ENCODE data around the gene PABPN1L. TPM values are rescaled to one million over a fixed set of nuclear protein-coding genes. Genes with fewer than 3 reads are reported as not detected.

PABPN1L gene
- total and polyA plus RNA-seq, 2 of the 4 experiments (the other 2 are of a cell fraction) = not detected

- POLR2A ChIA-PET (ENCODE audit: unreplicated experiment) = no interaction called here
Measured at GRCh38 chr16:88913001-88913612, 46.6 kb upstream of the PABPN1L start.

More at GRCh38 chr16:88913001-88913612, 46.6 kb upstream of the PABPN1L start:
- H3K9ac ChIP-seq (ENCODE audit: low read depth, low read length) = no peak overlapping the region
- H3K4me2 ChIP-seq (ENCODE audit: low read depth, low read length) = no peak overlapping the region
- WGBS, 2 experiments (ENCODE audit: extremely low coverage in 2 of 2, insufficient read length in 1 of 2) = 95% methylated on average over 3 of the region's 16 CpGs; no CpG with 5 or more reads in 1 of the 2 experiments
- dilution Hi-C loops (cut with HindIII; ENCODE audit: low sequenced_read_pairs, unreplicated experiment) (no loop called here), in situ Hi-C loops (cut with MboI; ENCODE audit: low sequenced_read_pairs) (no loop called here), intact Hi-C loops (cut with micrococcal nuclease) (no loop called here)
- no peaks in the 10 kb centered on the region for H3K9me1 ChIP-seq (ENCODE audit: insufficient read depth, low read length)
- H4K5ac ChIP-seq (ENCODE audit: low read depth, low read length) = no peak overlapping the region
- H3K4me3 ChIP-seq (ENCODE audit: insufficient read depth, low read depth, low read length) = no peak overlapping the region
- H2BK20ac ChIP-seq (ENCODE audit: low read depth, low read length) = no peak overlapping the region
- TF ChIP-seq MXI1 (IDR thresholded peaks at IDR 0.05; ENCODE audit: borderline replicate concordance, low read depth, low read length) = no peak
- TF ChIP-seq SMC3 (IDR thresholded peaks at IDR 0.05; ENCODE audit: low read depth, low read length) = no peak
- no peak for TF ChIP-seq RCOR1 (IDR thresholded peaks at IDR 0.05; ENCODE audit: insufficient replicate concordance, low read length)
- TF ChIP-seq RFX5 (IDR thresholded peaks at IDR 0.05; ENCODE audit: low read depth, low read length) = no peak
- TF ChIP-seq POLR2A (IDR thresholded peaks at IDR 0.05; ENCODE audit: low read depth, low read length) = no peak
- TF ChIP-seq CEBPB (IDR thresholded peaks at IDR 0.05; ENCODE audit: low read depth, low read length) = no peak
- TF ChIP-seq MAFK (IDR thresholded peaks at IDR 0.05; ENCODE audit: low read depth, low read length) = no peak
- no peak for TF ChIP-seq USF2 (IDR thresholded peaks at IDR 0.05; ENCODE audit: low read depth, low read length)
- no peak for TF ChIP-seq NFE2L2 (IDR thresholded peaks at IDR 0.05; ENCODE audit: low read depth, low read length)
- no peak for TF ChIP-seq ELK1 (IDR thresholded peaks at IDR 0.05; ENCODE audit: borderline replicate concordance, low read depth, low read length)
- TF ChIP-seq BHLHE40 (IDR thresholded peaks at IDR 0.05; ENCODE audit: low read depth, low read length) = no peak
- no peaks in the 10 kb centered on the region; the same call in 1 of the 2 replicates for H4K20me1 ChIP-seq (ENCODE audit: insufficient read depth, low read length)
- no peak overlapping the region for H4K8ac ChIP-seq (ENCODE audit: low read depth in 2 of 2, low read length in 2 of 2)
- H2BK5ac ChIP-seq (ENCODE audit: low read depth, low read length, poor library complexity, severe bottlenecking) = no peak overlapping the region
- H2AK5ac ChIP-seq (ENCODE audit: low read depth, low read length) = no peak overlapping the region
- CTCF ChIA-PET = no interaction called here
- H3K9me3 ChIP-seq (ENCODE audit: control insufficient read depth, insufficient read depth, low read length) = peaks cover 4% of the 10 kb centered on the region
- H3K14ac ChIP-seq (replicated peaks; ENCODE audit: low read depth, low read length) = no peak overlapping the region
- no peak overlapping the region for H3K4ac ChIP-seq (ENCODE audit: low read depth, low read length)
- no peak overlapping the region for H2AK9ac ChIP-seq (replicated peaks; ENCODE audit: low read depth, low read length, poor library complexity)
- no peaks in the 10 kb centered on the region; the same call in 1 of the 2 replicates for H3K4me1 ChIP-seq (ENCODE audit: control insufficient read depth, insufficient read depth, low read length)
- no peak overlapping the region for H3K18ac ChIP-seq (ENCODE audit: low read depth, low read length)
- peak overlapping the region; percentile 21 for H2AFZ ChIP-seq (replicated peaks; ENCODE audit: low read length, poor library complexity)
- peaks cover 14% of the 10 kb centered on the region; the same call in 1 of the 2 replicates for H3K27me3 ChIP-seq (ENCODE audit: control insufficient read depth, insufficient read depth, low read length)
- no peak overlapping the region for H2BK15ac ChIP-seq (ENCODE audit: low read depth, low read length)
- H4K91ac ChIP-seq (ENCODE audit: insufficient read depth, low read depth, low read length) = no peak overlapping the region
- H3K36me3 ChIP-seq (ENCODE audit: control insufficient read depth, insufficient read depth, low read length) = no peaks in the 10 kb centered on the region
- no peaks in the 10 kb centered on the region for H3K79me1 ChIP-seq (ENCODE audit: low read depth in 1 of 2, low read length in 2 of 2)
- no peak overlapping the region for H3K27ac ChIP-seq (ENCODE audit: insufficient read depth, low read length)
- BruUV-seq (replicated peaks) = no TSS peak
- DNase-seq (no peak), ATAC-seq (ENCODE audit: low read depth) (no peak)
- H2BK120ac ChIP-seq (ENCODE audit: low read depth, low read length) = no peak overlapping the region
- no peak overlapping the region for H3K56ac ChIP-seq (ENCODE audit: extremely low read depth, insufficient read depth, low read length)
- no peak overlapping the region for H3K23ac ChIP-seq (ENCODE audit: low read depth, low read length)

All from IMR-90 (cell line).